HFFc6 (cell line): Measurements from ENCODE around the gene CXCL14. TPM values are rescaled to one million over a fixed set of nuclear protein-coding genes. Genes with fewer than 3 reads are reported as not detected.

ENCODE experiments used
- DNase-seq: peaks from one replicate; pipeline ENCODE4 v3.0.0-alpha.2; 2018
- H3K27ac Mint-ChIP-seq: 2 replicates; pipeline ENCODE4 v1.8.0; 2020; ENCODE audit warnings: mild to moderate bottlenecking, mixed read lengths
- H3K27me3 Mint-ChIP-seq: 2 replicates; pipeline ENCODE4 v1.8.0; 2021; ENCODE audit warnings: mild to moderate bottlenecking, moderate library complexity, mixed read lengths; ENCODE audit not compliant: insufficient read depth
- H3K36me3 Mint-ChIP-seq: 2 replicates; pipeline ENCODE4 v1.8.0; 2021; ENCODE audit warnings: low read depth, mixed read lengths
- H3K4me1 Mint-ChIP-seq: 2 replicates; pipeline ENCODE4 v1.8.0; 2020; ENCODE audit warnings: low read depth, mixed read lengths
- H3K4me3 Mint-ChIP-seq: 2 replicates; pipeline ENCODE4 v1.8.0; 2020; ENCODE audit warnings: mild to moderate bottlenecking, moderate library complexity, mixed read lengths
- H3K9me3 Mint-ChIP-seq: 2 replicates; pipeline ENCODE4 v1.8.0; 2020; ENCODE audit warnings: mild to moderate bottlenecking, mixed read lengths
- CTCF ChIP-seq: fragments of 200-600 bp; sonication (generic); IDR thresholded peaks from 2 replicates; pipeline ENCODE4 v1.5.0; 2021; ENCODE audit warnings: antibody characterized with exemption, mild to moderate bottlenecking
- total RNA-seq, 6 experiments: library from RNA; stranded (reverse); fragmentation: NEBNext Ultra II Directional; extraction: Animal tissue kit (Norgen Biotek cat#: 25700); gene quantifications; 2 replicates in 1 of 6; 3 replicates in 5 of 6; pipeline ENCODE4 v1.2.3, GENCODE V29; 2021

CXCL14 gene
- total RNA-seq, 6 experiments from 2014 or later, result 0.17 TPM; not detected in 5

- H3K4me3 Mint-ChIP-seq, result no peak overlapping the region
- H3K27me3 Mint-ChIP-seq, result peaks cover 73% of the 10 kb centered on the region
- no peaks in the 10 kb centered on the region for H3K9me3 Mint-ChIP-seq
- TF ChIP-seq CTCF, result no peak
- no peaks in the 10 kb centered on the region for H3K36me3 Mint-ChIP-seq
- no peaks in the 10 kb centered on the region for H3K4me1 Mint-ChIP-seq
- H3K27ac Mint-ChIP-seq, result no peak overlapping the region
- no peak for DNase-seq
Measured at GRCh38 chr5:135537745-135538144, 41.0 kb downstream of the CXCL14 start.

GRCh38 chr5:135537271-135537670 is 41.5 kb downstream of the CXCL14 start:
- Mint-ChIP-seq H3K27ac (no peak overlapping the region), H3K4me3 (no peak overlapping the region), H3K9me3 (no peaks in the 10 kb centered on the region), H3K36me3 (no peaks in the 10 kb centered on the region), H3K27me3 (peaks cover 72% of the 10 kb centered on the region), H3K4me1 (no peaks in the 10 kb centered on the region)
- no peak for DNase-seq
- no peak for TF ChIP-seq CTCF

- H3K27ac Mint-ChIP-seq, result no peak within 1 kb of the TSS
- peaks cover 68% of the 10 kb centered on the region for H3K27me3 Mint-ChIP-seq
- H3K9me3 Mint-ChIP-seq, result no peaks in the 10 kb centered on the region
- H3K4me1 Mint-ChIP-seq, result no peaks in the 10 kb centered on the region
- H3K4me3 Mint-ChIP-seq, result no peak within 1 kb of the TSS
- no peak for TF ChIP-seq CTCF
- DNase-seq, result no peak
- H3K36me3 Mint-ChIP-seq, result no peaks in the 10 kb centered on the region
Measured at GRCh38 chr5:135535820-135536801, 42.7 kb downstream of the CXCL14 start, which contains the start of gene NEUROG1. TSS of gene NEUROG1 (minus strand) at chr5:135535964. CDS start at chr5:135535690, 274 bp downstream.

GRCh38 chr5:135535420-135535819 is 43.4 kb downstream of the CXCL14 start:
- H3K27me3 Mint-ChIP-seq, result peaks cover 62% of the 10 kb centered on the region
- DNase-seq, result no peak
- H3K4me1 Mint-ChIP-seq, result no peaks in the 10 kb centered on the region
- H3K36me3 Mint-ChIP-seq, result no peaks in the 10 kb centered on the region
- TF ChIP-seq CTCF, result no peak
- H3K9me3 Mint-ChIP-seq, result no peaks in the 10 kb centered on the region
- no peak overlapping the region for H3K27ac Mint-ChIP-seq
- no peak overlapping the region for H3K4me3 Mint-ChIP-seq

GRCh38 chr5:135534609-135535419 is 44.0 kb downstream of the CXCL14 start:
- no peak for TF ChIP-seq CTCF
- Mint-ChIP-seq H3K36me3 (no peaks in the 10 kb centered on the region), H3K4me3 (no peak overlapping the region), H3K27ac (no peak overlapping the region), H3K4me1 (no peaks in the 10 kb centered on the region), H3K27me3 (peaks cover 61% of the 10 kb centered on the region), H3K9me3 (no peaks in the 10 kb centered on the region; the same call in 1 of the 2 replicates)
- DNase-seq, result no peak
